GM21723 (cell line): Measurements from ENCODE around the gene SSTR5.

Experiments used
- ATAC-seq: cut with Tn5 transposase; IDR thresholded peaks from one replicate; pipeline ENCODE4 v1.9.1; 2021; ENCODE audit warnings: mild to moderate bottlenecking, moderate library complexity; ENCODE audit not compliant: unreplicated experiment

The SSTR5 gene

GRCh38 chr16:1053700-1054368 lies 18.7 kb upstream of the SSTR5 start:
- no peak for ATAC-seq

GRCh38 chr16:1054660-1055556 lies 17.6 kb upstream of the SSTR5 start:
- no peak for ATAC-seq

- no peak for ATAC-seq
Measured at GRCh38 chr16:1055557-1055924, 17.0 kb upstream of the SSTR5 start.

GRCh38 chr16:1056196-1056595 lies 16.4 kb upstream of the SSTR5 start:
- ATAC-seq = no peak

GRCh38 chr16:1057252-1057932 lies 15.2 kb upstream of the SSTR5 start:
- ATAC-seq = no peak

- ATAC-seq = no peak
Measured at GRCh38 chr16:1058216-1058615, 14.3 kb upstream of the SSTR5 start.

- no peak for ATAC-seq
Measured at GRCh38 chr16:1059310-1059709, 13.2 kb upstream of the SSTR5 start.

- no peak for ATAC-seq
Measured at GRCh38 chr16:1060416-1061340, 11.9 kb upstream of the SSTR5 start.

GRCh38 chr16:1061769-1062505 lies 10.6 kb upstream of the SSTR5 start:
- ATAC-seq = no peak

GRCh38 chr16:1062895-1063294 lies 9.7 kb upstream of the SSTR5 start:
- no peak for ATAC-seq

- no peak for ATAC-seq
Measured at GRCh38 chr16:1063728-1064127, 8.8 kb upstream of the SSTR5 start.

- no peak for ATAC-seq
Measured at GRCh38 chr16:1065469-1066128, 6.9 kb upstream of the SSTR5 start.

- ATAC-seq = no peak
Measured at GRCh38 chr16:1066584-1067172, 5.9 kb upstream of the SSTR5 start.

- no peak for ATAC-seq
Measured at GRCh38 chr16:1067629-1068028, 4.9 kb upstream of the SSTR5 start.

- ATAC-seq = no peak
Measured at GRCh38 chr16:1068451-1068850, 4.1 kb upstream of the SSTR5 start.

- ATAC-seq = no peak
Measured at GRCh38 chr16:1069154-1069553, 3.4 kb upstream of the SSTR5 start.

- ATAC-seq = no peak
Measured at GRCh38 chr16:1070084-1070863, 2.3 kb upstream of the SSTR5 start.

- no peak for ATAC-seq
Measured at GRCh38 chr16:1070864-1071408, 1.6 kb upstream of the SSTR5 start.
